Heart right ventricle (tissue), 16 donors: Measurements from ENCODE around the gene CREB5. TPM values are rescaled to one million over a fixed set of nuclear protein-coding genes. Genes with fewer than 3 reads are reported as not detected.

Source experiments
- ATAC-seq, 8 donors: fragments of 200-7000 bp; cut with Tn5 transposase; one replicate each; pipeline ENCODE4 v1.9.1; 2020; ENCODE audit warnings: mild to moderate bottlenecking in 8 of 8, moderate library complexity in 8 of 8, moderate number of reproducible peaks in 1 of 8
- DNase-seq, 2 donors: peaks; one replicate each; pipeline ENCODE4 v3.0.0-alpha.2; 2020
- H3K27ac ChIP-seq, 10 donors: fragments of 200-600 bp; sonication (generic) in 2 of 10; one replicate each; pipeline versions ENCODE4 v1.5.0 to v1.8.0; 2020 to 2022; ENCODE audit warnings: mild to moderate bottlenecking in 3 of 10
- H3K27me3 ChIP-seq, 7 donors: fragments of 200-600 bp; one replicate each; pipeline ENCODE4 v1.8.0; 2021 to 2022; ENCODE audit warnings: mild to moderate bottlenecking in 2 of 7
- H3K36me3 ChIP-seq, 9 donors: fragments of 200-600 bp; sonication (generic) in 1 of 9; one replicate each; pipeline versions ENCODE4 v1.5.0 to v1.8.0; 2020 to 2022; ENCODE audit warnings: mild to moderate bottlenecking in 2 of 9
- H3K4me1 ChIP-seq, 9 donors: fragments of 200-600 bp; sonication (generic) in 1 of 9; one replicate each; pipeline versions ENCODE4 v1.5.0 to v1.8.0; 2020 to 2022; ENCODE audit warnings: mild to moderate bottlenecking in 4 of 9
- H3K4me3 ChIP-seq, 10 donors: fragments of 200-600 bp; sonication (generic) in 2 of 10; one replicate each; pipeline versions ENCODE4 v1.5.0 to v1.8.0; 2020 to 2022; ENCODE audit warnings: mild to moderate bottlenecking in 7 of 10, moderate library complexity in 2 of 10
- H3K9me3 ChIP-seq, 11 donors: fragments of 200-600 bp in 10 of 11; sonication (generic) in 2 of 11; one replicate each; pipeline versions ENCODE4 v1.5.0 to v1.8.0; 2013 to 2022; ENCODE audit warnings: mild to moderate bottlenecking in 2 of 11, control low read depth in 1 of 11, moderate library complexity in 1 of 11
- CTCF ChIP-seq, 9 donors: fragments of 200-600 bp; sonication (generic) in 2 of 9; IDR thresholded peaks; one replicate each; pipeline versions ENCODE4 v1.5.0 to v1.8.0; 2021 to 2022; ENCODE audit warnings: antibody characterized with exemption in 9 of 9, mild to moderate bottlenecking in 5 of 9, moderate library complexity in 1 of 9
- whole genome bisulfite sequencing, 2 donors: extraction: QIAGEN DNeasy Blood & Tissue Kit; methylation state at CpG; one replicate each; pipeline ENCODE4 v1.1.7; 2013; ENCODE audit warnings: inconsistent platforms in 1 of 2; 5-methylcytosine and 5-hydroxymethylcytosine counted together
- intact Hi-C, 10 donors: fragments of 100-400 bp; cut with DNase I; formaldehyde crosslinking; loops; one replicate each; pipeline versions ENCODE4 v1.11.1 to v1.14.2; 2022
- polyA plus RNA-seq, 2 donors: library from polyadenylated mRNA; stranded (reverse); fragments of 200-250 nt; gene quantifications; one replicate each; pipeline ENCODE4 v1.2.3, GENCODE V29; 2013
- total RNA-seq, 10 donors: library from RNA; stranded (reverse); fragmentation: NEBNext Ultra II Directional in 3 of 10; extraction: Animal tissue kit (Norgen Biotek cat#: 25700) in 3 of 10; gene quantifications; one replicate each; pipeline versions ENCODE4 v1.2.1 to v1.2.4, GENCODE V29; 2021 to 2023
- donor health status: Arrhythmogenic right ventricular cardiomyopathy.
- donor health status: ischemic (EF 13 %, LVEDD 7.1; RV severe dilation, severe dysfunction).
- donor health status: healthy with polysubstance abuse.
- donor health status: DM: no; HTN: yes; CAD: no.
- donor health status: DM: no; HTN: no; CAD: no.
- donor health status: ischemic (EF 25% LVEDD 6.9; RV normal size, moderate dysfunction).
- donor health status: ischemic (EF 25% LVEDD 5.7; RV mildly dilated, moderate dysfunction).
- donor health status: healthy.
- donor health status: DM: yes; HTN: yes; CAD: no.
- donor health status: Ischemic cardiomyopathy.
- donor health status: ischemic (EF 35%, LVEDD 5.7; RV mildly dilated, moderate dysfunction).
- donor health status: nonischemic (EF 11% LVEDD 7.7; RV severe dilation, severe dysfunction).
- donor health status: DM: yes; HTN: yes; CAD: no.
- donor health status: PGD.
- donor health status: ischemic (EF 29% LVEDD 5.4; RV normal size, mild dysfunction).
- donor health status: nonischemic (EF 23%, LVEDD 6.1; RV moderate dilation, normal function).

The CREB5 gene
- total and polyA plus RNA-seq, 12 donors: 4.7 to 170 (median 19.0) TPM

- intact Hi-C loops: loop anchor here in 1 of 10 donors (10.0 kb wide), 1 partner anchor 202 kb away; no protein-coding TSS in a partner anchor
These were observed 424.4 kb downstream of the CREB5 start for GRCh38 chr7:28836716-28837115.

GRCh38 chr7:28837216-28837615 is 424.9 kb downstream of the CREB5 start:
- intact Hi-C loops: loop anchor here in 1 of 10 donors (10.0 kb wide), 1 partner anchor 202 kb away; no protein-coding TSS in a partner anchor
- H3K4me3 ChIP-seq: no peak overlapping the region
- H3K9me3 ChIP-seq: no peaks in the 10 kb centered on the region
- H3K36me3 ChIP-seq: no peaks in the 10 kb centered on the region
- TF ChIP-seq CTCF (IDR thresholded peaks at IDR 0.05): no peak
- 95 to 100% methylated on average over 1 of the region's 1 CpG for WGBS, 2 donors
- H3K4me1 ChIP-seq: peaks cover 0 to 1% (median 0%) of the 10 kb centered on the region in 9 donors
- no peaks in the 10 kb centered on the region for H3K27me3 ChIP-seq
- ATAC-seq: no peak
- no peak for DNase-seq
- no peak overlapping the region for H3K27ac ChIP-seq

More at GRCh38 chr7:28836716-28837115, 424.4 kb downstream of the CREB5 start:
- 81 to 88% methylated on average over 3 of the region's 3 CpGs for WGBS, 2 donors
- no peak for TF ChIP-seq CTCF (IDR thresholded peaks at IDR 0.05)
- Histone ChIP-seq H3K9me3 (no peaks in the 10 kb centered on the region), H3K27me3 (no peaks in the 10 kb centered on the region), H3K36me3 (no peaks in the 10 kb centered on the region), H3K27ac (no peak overlapping the region), H3K4me1 (no peaks in the 10 kb centered on the region), H3K4me3 (no peak overlapping the region)
- no peak for DNase-seq
- ATAC-seq: no peak

GRCh38 chr7:28840592-28840995 is 428.3 kb downstream of the CREB5 start:
- DNase-seq (no peak), ATAC-seq (no peak)
- intact Hi-C loops: loop anchor here in 1 of 10 donors (10.0 kb wide), 1 partner anchor 146 kb away; no protein-coding TSS in a partner anchor
- Histone ChIP-seq H3K27ac (no peak overlapping the region), H3K4me3 (no peak overlapping the region), H3K27me3 (no peaks in the 10 kb centered on the region), H3K36me3 (no peaks in the 10 kb centered on the region), H3K4me1 (peaks cover 0 to 9% (median 0%) of the 10 kb centered on the region in 9 donors), H3K9me3 (no peaks in the 10 kb centered on the region)
- TF ChIP-seq CTCF (IDR thresholded peaks at IDR 0.05): peak in 7 of 9 donors; percentile 29 to 47 (median 39)
- WGBS, 2 donors: 84 to 89% methylated on average over 3 of the region's 3 CpGs

GRCh38 chr7:28841766-28842165 is 429.4 kb downstream of the CREB5 start:
- H3K27ac ChIP-seq: no peak overlapping the region

More at GRCh38 chr7:28841766-28842165, 429.4 kb downstream of the CREB5 start:
- Histone ChIP-seq H3K4me1 (peaks cover 0 to 9% (median 0%) of the 10 kb centered on the region in 9 donors), H3K36me3 (no peaks in the 10 kb centered on the region), H3K9me3 (no peaks in the 10 kb centered on the region), H3K4me3 (no peak overlapping the region), H3K27me3 (no peaks in the 10 kb centered on the region)
- DNase-seq (no peak), ATAC-seq (no peak)
- intact Hi-C loops: loop anchor here in 1 of 10 donors (10.0 kb wide), 1 partner anchor 147 kb away; no protein-coding TSS in a partner anchor
- TF ChIP-seq CTCF (IDR thresholded peaks at IDR 0.05): no peak
